GM12878 (cell line): ENCODE measurements around the gene HNRNPA1. TPM values are rescaled to one million over a fixed set of nuclear protein-coding genes. Genes with fewer than 3 reads are reported as not detected.

Source experiments
- BACH1 ChIP-seq: fragments of 450-650 bp; IDR thresholded peaks from 2 replicates; pipeline ENCODE4 v1.6.1; 2017; ENCODE audit warnings: mild to moderate bottlenecking, borderline replicate concordance
- E2F4 ChIP-seq: IDR thresholded peaks from 2 replicates; pipeline ENCODE4 v1.6.1; 2012; ENCODE audit warnings: low read depth, low read length, improper control_type of control experiment
- E2F8 ChIP-seq: fragments of 450-650 bp; IDR thresholded peaks from 2 replicates; pipeline ENCODE4 v1.6.1; 2018; ENCODE audit warnings: mild to moderate bottlenecking, low read depth, moderate library complexity; ENCODE audit not compliant: partially characterized antibody
- HDAC2 ChIP-seq: fragments of 200-600 bp; sonication (generic); IDR thresholded peaks from 2 replicates; pipeline ENCODE4 v1.6.1; 2017
- IKZF2 ChIP-seq, 2 experiments: fragments of 450-650 bp; IDR thresholded peaks; 2 replicates each; pipeline ENCODE4 v1.6.1; 2017; ENCODE audit warnings: mild to moderate bottlenecking in 2 of 2, moderate library complexity in 2 of 2
- NFIC ChIP-seq: IDR thresholded peaks from 2 replicates; pipeline ENCODE4 v1.6.1; 2012; ENCODE audit warnings: low read depth, mild to moderate bottlenecking, inconsistent platforms, low read length, moderate library complexity
- NKRF ChIP-seq: fragments of 450-650 bp; conservative IDR thresholded peaks from 2 replicates; pipeline ENCODE4 v1.6.1; 2017; ENCODE audit warnings: mild to moderate bottlenecking, moderate library complexity
- PML ChIP-seq: IDR thresholded peaks from 2 replicates; pipeline ENCODE4 v1.6.1; 2012; ENCODE audit warnings: low read length, inconsistent platforms
- RCOR1 ChIP-seq: conservative IDR thresholded peaks from 2 replicates; pipeline ENCODE4 v1.6.1; 2012; ENCODE audit warnings: low read depth, low read length, improper control_type of control experiment
- RELB ChIP-seq: fragments of 450-650 bp; IDR thresholded peaks from 2 replicates; pipeline ENCODE4 v1.6.1; 2017; ENCODE audit warnings: low read depth, mild to moderate bottlenecking, moderate library complexity
- polyA plus RNA-seq, 11 experiments: library from polyadenylated mRNA; depleted of rRNA in 4 of 11; unstranded in 6 of 11; stranded (reverse) in 5 of 11; fragments of >200 nt; fragmentation: Nextera tagmentation in 4 of 11; fragmentation: Illumina TruSeq in 1 of 11; extraction: Ambion mirVana in 4 of 11; extraction: Trizol in 1 of 11; gene quantifications; 1 replicate in 1 of 11; 2 replicates in 10 of 11; pipeline versions ENCODE4 v1.2.1 to v1.2.3, GENCODE V29; 2011 to 2016; ENCODE audit warnings: inconsistent platforms in 2 of 11, missing spikeins in 2 of 11, low read depth in 1 of 11
- total RNA-seq, 4 experiments: library from RNA; depleted of rRNA in 3 of 4; stranded (reverse); fragments of >200 nt in 3 of 4; fragmentation: Illumina TruSeq in 1 of 4; extraction: Trizol in 1 of 4; gene quantifications; 2 replicates each; pipeline versions ENCODE4 v1.2.1 to v1.2.3, GENCODE V29; 2013 to 2021

The HNRNPA1 gene
- total and polyA plus RNA-seq, 10 of the 15 experiments (the other 5 are each of a cell fraction or from before 2014, with no cell fraction given), result 630 to 2,342 (median 1,407) TPM

GRCh38 chr12:54279227-54279631, 1.3 kb upstream of the HNRNPA1 start (continued):
- TF ChIP-seq NFIC (peak; percentile 36; the same call in 1 of the 2 replicates), IKZF2 (IDR thresholded peaks at IDR 0.05) (peak in 1 of 2 experiments; percentile 98; a peak in 2 of 4 replicates), RELB (peak; percentile 95; the same call in 1 of the 2 replicates), RCOR1 (0 out of 2 replicates have a peak, but pooled peaks have one; percentile 37), HDAC2 (no peak), E2F4 (0 out of 2 replicates have a peak, but pooled peaks have one; percentile 31), NKRF (peak; percentile 10; the same call in 1 of the 2 replicates), PML (0 out of 2 replicates have a peak, but pooled peaks have one; percentile 27), BACH1 (peak; percentile 21; the same call in 1 of the 2 replicates), E2F8 (peak; percentile 19)
